ENCODE results near the gene ABHD12B. TPM values are rescaled to one million over a fixed set of nuclear protein-coding genes. Genes with fewer than 3 reads are reported as not detected.

ABHD12B gene
- total and polyA plus RNA-seq, 2 donors (not counting 1 experiment from before 2014, with no cell fraction given): under 0.01 TPM; not detected in 1

DNA sequence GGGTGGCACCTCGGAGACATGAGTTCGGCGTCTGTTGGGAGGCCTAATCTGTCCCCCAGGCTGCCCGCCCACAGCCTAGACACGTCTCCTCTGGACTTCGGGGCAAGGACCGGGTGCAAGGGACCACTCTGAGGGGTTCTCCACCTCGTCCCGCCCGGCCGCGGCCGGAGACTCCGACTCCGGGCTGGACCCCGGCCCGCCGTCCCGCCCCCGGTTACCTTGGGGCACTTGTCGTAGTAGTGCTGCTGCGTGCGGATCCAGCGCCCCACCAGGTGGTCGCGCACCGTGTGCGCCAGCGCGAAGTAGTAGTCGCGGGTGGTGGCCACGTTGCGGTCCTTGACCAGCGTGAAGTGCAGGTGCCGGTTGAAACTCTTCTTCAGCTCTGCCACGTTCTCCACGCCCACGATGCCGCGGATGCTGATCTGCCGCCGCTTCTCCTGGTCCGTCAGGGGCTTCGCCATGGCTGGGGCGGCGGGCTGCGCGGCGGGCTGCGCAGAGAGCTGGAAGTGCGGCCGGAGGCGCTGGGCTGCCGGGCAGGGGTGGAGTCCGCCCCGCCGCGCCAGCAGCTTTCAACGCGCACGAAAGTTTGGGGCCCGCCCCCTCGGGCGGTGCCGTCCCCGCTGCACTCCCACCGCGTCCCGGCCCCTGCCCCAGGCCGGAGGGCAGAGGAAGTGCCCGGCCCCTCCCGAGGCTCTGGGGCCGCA lies 72.2 kb downstream of the ABHD12B start, which contains the start of gene PYGL:
PYGL (minus strand) TSS at position 541 of the 704 bp plus-strand sequence; CDS start at position 461, 80 bp downstream.
- H3K4me1 ChIP-seq (ENCODE audit: control insufficient read depth, extremely low read depth, insufficient read depth, low read length): no peaks in the 10 kb centered on the region
- H3K9me3 ChIP-seq (ENCODE audit: control insufficient read depth, insufficient read depth, low read depth, low read length): no peaks in the 10 kb centered on the region
- TF ChIP-seq EZH2 (IDR thresholded peaks at IDR 0.05; ENCODE audit: low read length, missing control alignments): no peak
- TF ChIP-seq, protein P1, sequence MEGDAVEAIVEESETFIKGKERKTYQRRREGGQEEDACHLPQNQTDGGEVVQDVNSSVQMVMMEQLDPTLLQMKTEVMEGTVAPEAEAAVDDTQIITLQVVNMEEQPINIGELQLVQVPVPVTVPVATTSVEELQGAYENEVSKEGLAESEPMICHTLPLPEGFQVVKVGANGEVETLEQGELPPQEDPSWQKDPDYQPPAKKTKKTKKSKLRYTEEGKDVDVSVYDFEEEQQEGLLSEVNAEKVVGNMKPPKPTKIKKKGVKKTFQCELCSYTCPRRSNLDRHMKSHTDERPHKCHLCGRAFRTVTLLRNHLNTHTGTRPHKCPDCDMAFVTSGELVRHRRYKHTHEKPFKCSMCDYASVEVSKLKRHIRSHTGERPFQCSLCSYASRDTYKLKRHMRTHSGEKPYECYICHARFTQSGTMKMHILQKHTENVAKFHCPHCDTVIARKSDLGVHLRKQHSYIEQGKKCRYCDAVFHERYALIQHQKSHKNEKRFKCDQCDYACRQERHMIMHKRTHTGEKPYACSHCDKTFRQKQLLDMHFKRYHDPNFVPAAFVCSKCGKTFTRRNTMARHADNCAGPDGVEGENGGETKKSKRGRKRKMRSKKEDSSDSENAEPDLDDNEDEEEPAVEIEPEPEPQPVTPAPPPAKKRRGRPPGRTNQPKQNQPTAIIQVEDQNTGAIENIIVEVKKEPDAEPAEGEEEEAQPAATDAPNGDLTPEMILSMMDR (conservative IDR thresholded peaks at IDR 0.05 in 1 of 2, IDR thresholded peaks at IDR 0.05 in 1 of 2; ENCODE audit: low read depth in 1 of 2, low read length in 2 of 2): no peak
- no peaks in the 10 kb centered on the region for H3K27me3 ChIP-seq (ENCODE audit: control insufficient read depth, insufficient read depth, low read length)
- peak; percentile 60 to 76 for DNase-seq (ENCODE audit: low read depth in 2 of 2)
- H3K4me3 ChIP-seq (replicated peaks in 1 of 4; ENCODE audit: control extremely low read depth in 1 of 4, insufficient read depth in 1 of 4, low read depth in 3 of 4, low read length in 4 of 4): peak within 1 kb of the TSS; percentile 52 to 85 (median 70)
- H2AFZ ChIP-seq (ENCODE audit: low read length): peak within 1 kb of the TSS; percentile 78
- no peaks in the 10 kb centered on the region for H4K20me1 ChIP-seq (ENCODE audit: control insufficient read depth, extremely low read depth, insufficient read depth, low read length)
- no peaks in the 10 kb centered on the region for H3K79me2 ChIP-seq (ENCODE audit: control insufficient read depth, insufficient read depth, low read length)
- H3K36me3 ChIP-seq (ENCODE audit: control insufficient read depth, insufficient read depth, low read length): peaks cover 3% of the 10 kb centered on the region
- H3K27ac ChIP-seq (ENCODE audit: insufficient read depth, low read length): peak within 1 kb of the TSS; percentile 6
- peak within 1 kb of the TSS; percentile 70 for H3K9ac ChIP-seq (ENCODE audit: insufficient read depth, low read length)
- H3K4me2 ChIP-seq (ENCODE audit: extremely low read depth, insufficient read depth, low read length): peak within 1 kb of the TSS; percentile 81

DNA sequence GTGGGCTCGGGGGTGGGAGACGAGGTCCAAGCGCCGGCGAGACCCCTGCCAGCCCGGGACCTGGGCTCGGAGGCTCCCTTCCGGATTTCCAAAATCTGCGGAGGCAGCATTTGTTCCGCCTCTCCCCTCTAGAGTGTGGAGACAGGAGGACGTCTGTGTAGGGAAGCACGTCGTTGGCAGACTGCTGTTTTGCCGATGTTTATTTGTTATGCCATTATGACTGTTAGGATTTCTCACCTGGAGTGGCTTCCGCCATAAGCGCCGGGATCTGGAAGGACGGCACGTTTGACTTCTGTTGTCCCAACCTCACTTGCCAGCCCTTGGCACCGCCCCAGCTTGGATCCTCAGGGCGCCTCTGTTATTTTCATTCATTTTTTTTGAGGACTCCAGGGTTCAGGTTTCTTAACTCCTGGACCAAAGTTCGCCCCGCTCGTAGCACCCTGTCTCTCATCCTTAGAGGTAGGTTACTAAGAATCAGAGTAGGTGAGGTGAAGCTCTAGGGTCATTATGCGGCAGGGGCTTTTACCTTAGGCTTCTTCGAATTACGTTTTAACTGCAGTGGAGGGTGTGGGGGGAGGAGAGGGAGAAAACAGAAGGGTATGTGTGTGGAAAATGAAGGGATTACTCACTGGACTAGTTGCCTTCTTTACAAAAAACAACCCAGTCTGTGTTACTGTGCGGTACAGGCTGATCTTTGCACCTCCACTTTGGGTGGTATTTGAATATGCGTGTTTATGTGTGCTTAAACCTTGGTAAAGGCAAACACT lies 73.0 kb downstream of the ABHD12B start:
- Histone ChIP-seq H3K27ac (ENCODE audit: insufficient read depth, low read length) (no peak overlapping the region), H3K36me3 (ENCODE audit: control insufficient read depth, insufficient read depth, low read length) (peaks cover 3% of the 10 kb centered on the region), H3K4me2 (ENCODE audit: extremely low read depth, insufficient read depth, low read length) (peak overlapping the region; percentile 81), H2AFZ (ENCODE audit: low read length) (peak overlapping the region; percentile 64), H4K20me1 (ENCODE audit: control insufficient read depth, extremely low read depth, insufficient read depth, low read length) (no peaks in the 10 kb centered on the region), H3K27me3 (ENCODE audit: control insufficient read depth, insufficient read depth, low read length) (no peaks in the 10 kb centered on the region), H3K79me2 (ENCODE audit: control insufficient read depth, insufficient read depth, low read length) (no peaks in the 10 kb centered on the region), H3K4me3 (replicated peaks in 1 of 4; ENCODE audit: control extremely low read depth in 1 of 4, insufficient read depth in 1 of 4, low read depth in 3 of 4, low read length in 4 of 4) (peak overlapping the region; percentile 52 to 85 (median 68)), H3K9me3 (ENCODE audit: control insufficient read depth, insufficient read depth, low read depth, low read length) (no peaks in the 10 kb centered on the region), H3K4me1 (ENCODE audit: control insufficient read depth, extremely low read depth, insufficient read depth, low read length) (no peaks in the 10 kb centered on the region), H3K9ac (ENCODE audit: insufficient read depth, low read length) (peak overlapping the region; percentile 70)
- no peak for TF ChIP-seq EZH2 (IDR thresholded peaks at IDR 0.05; ENCODE audit: low read length, missing control alignments)
- TF ChIP-seq, protein P1 (conservative IDR thresholded peaks at IDR 0.05 in 1 of 2, IDR thresholded peaks at IDR 0.05 in 1 of 2; ENCODE audit: low read depth in 1 of 2, low read length in 2 of 2): no peak
- peak; percentile 33 to 55 for DNase-seq (ENCODE audit: low read depth in 2 of 2)

DNA sequence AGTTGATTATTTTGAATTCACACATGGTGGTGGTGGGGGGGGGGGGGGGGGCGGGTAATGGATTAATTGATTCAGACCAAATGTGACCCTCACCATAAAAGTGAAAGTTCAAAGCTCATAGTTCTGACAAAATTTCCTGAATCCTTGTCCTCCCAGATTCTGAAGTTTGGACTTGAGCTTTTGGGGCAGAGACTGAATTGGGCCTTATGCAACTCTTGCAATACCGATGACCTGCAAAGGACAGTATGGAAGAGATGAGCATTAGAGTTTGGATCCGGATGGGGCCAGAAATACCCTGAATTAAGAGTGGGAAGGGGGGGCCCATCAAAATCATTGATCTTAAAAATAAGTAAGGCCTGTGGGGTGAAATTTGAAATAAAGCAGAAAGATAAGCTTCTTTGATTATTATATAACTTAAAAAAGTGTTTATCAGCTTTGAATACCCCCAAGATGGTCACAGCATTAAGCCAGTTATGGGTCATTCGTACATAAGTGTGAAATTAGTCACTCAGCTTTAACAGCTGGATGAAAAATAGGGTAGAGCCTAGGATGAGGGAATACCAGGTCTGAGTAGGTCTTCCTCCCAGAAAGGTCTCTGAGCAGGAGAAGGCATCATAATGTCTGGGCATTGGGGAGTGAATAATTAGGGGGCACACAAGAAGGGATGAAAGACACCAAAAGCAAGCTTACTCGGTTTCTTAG lies 74.5 kb downstream of the ABHD12B start:
- Histone ChIP-seq H3K9me3 (ENCODE audit: control insufficient read depth, insufficient read depth, low read depth, low read length) (no peaks in the 10 kb centered on the region), H3K9ac (ENCODE audit: insufficient read depth, low read length) (no peak overlapping the region), H3K27me3 (ENCODE audit: control insufficient read depth, insufficient read depth, low read length) (no peaks in the 10 kb centered on the region), H3K4me1 (ENCODE audit: control insufficient read depth, extremely low read depth, insufficient read depth, low read length) (no peaks in the 10 kb centered on the region), H4K20me1 (ENCODE audit: control insufficient read depth, extremely low read depth, insufficient read depth, low read length) (no peaks in the 10 kb centered on the region), H3K27ac (ENCODE audit: insufficient read depth, low read length) (no peak overlapping the region), H3K4me3 (replicated peaks in 1 of 4; ENCODE audit: control extremely low read depth in 1 of 4, insufficient read depth in 1 of 4, low read depth in 3 of 4, low read length in 4 of 4) (no peak overlapping the region), H3K79me2 (ENCODE audit: control insufficient read depth, insufficient read depth, low read length) (no peaks in the 10 kb centered on the region), H2AFZ (ENCODE audit: low read length) (no peak overlapping the region), H3K4me2 (ENCODE audit: extremely low read depth, insufficient read depth, low read length) (no peak overlapping the region), H3K36me3 (ENCODE audit: control insufficient read depth, insufficient read depth, low read length) (no peaks in the 10 kb centered on the region)
- TF ChIP-seq, protein P1 (conservative IDR thresholded peaks at IDR 0.05 in 1 of 2, IDR thresholded peaks at IDR 0.05 in 1 of 2; ENCODE audit: low read depth in 1 of 2, low read length in 2 of 2): no peak
- no peak for TF ChIP-seq EZH2 (IDR thresholded peaks at IDR 0.05; ENCODE audit: low read length, missing control alignments)
- DNase-seq (ENCODE audit: low read depth in 2 of 2): peak in 1 of 2 donors; percentile 17

Measured in fibroblast of lung (primary cell).